Measurements from ENCODE around the gene DCX. TPM values are rescaled to one million over a fixed set of nuclear protein-coding genes. Genes with fewer than 3 reads are reported as not detected.
A peak's percentile ranks its signal among the peaks of the same experiment; 100 is the strongest.

DCX gene
- total RNA-seq, 1 experiment from 2014 or later: not detected

GRCh38 chrX:111244235-111244750 lies 167.7 kb downstream of the DCX start:
- TF ChIP-seq CTCF (conservative IDR thresholded peaks at IDR 0.05; ENCODE audit: low read depth, low read length) (peak; percentile 60; the same call in 1 of the 2 replicates), EZH2 (IDR thresholded peaks at IDR 0.05; ENCODE audit: low read length, unreplicated experiment) (no peak), EZH2phosphoT487 (IDR thresholded peaks at IDR 0.05; ENCODE audit: borderline replicate concordance, low read length) (no peak)
- Histone ChIP-seq H3K27ac (ENCODE audit: low read length) (no peak overlapping the region), H3K9me3 (ENCODE audit: low read length) (no peaks in the 10 kb centered on the region), H3K36me3 (ENCODE audit: low read depth, low read length) (no peaks in the 10 kb centered on the region), H3K4me3 (ENCODE audit: low read length) (no peak overlapping the region), H3F3A (ENCODE audit: low read length, unreplicated experiment) (no peaks in the 10 kb centered on the region), H3K79me2 (ENCODE audit: low read length) (no peaks in the 10 kb centered on the region), H4K20me1 (ENCODE audit: low read length) (no peaks in the 10 kb centered on the region), H3K27me3 (ENCODE audit: low read length) (peaks cover 24% of the 10 kb centered on the region), H3K4me2 (ENCODE audit: low read length) (no peak overlapping the region), H3K4me1 (ENCODE audit: insufficient read depth, low read length) (no peaks in the 10 kb centered on the region), H3K9me2 (replicated peaks; ENCODE audit: low read length) (no peaks in the 10 kb centered on the region), H2AFZ (ENCODE audit: low read length) (no peak overlapping the region), H3K9ac (ENCODE audit: low read length) (no peak overlapping the region)
- POLR2A ChIA-PET (ENCODE audit: unreplicated experiment): no interaction called here
- DNase-seq (peak; percentile 10), ATAC-seq (no peak)
- intact Hi-C loops (cut with micrococcal nuclease): loop anchor here (1.0 to 5.0 kb wide), 5 partner anchors 80 to 792 kb away; no protein-coding TSS in a partner anchor
- CTCF ChIA-PET: interaction anchor here (1.1 to 1.5 kb wide), 2 partner anchors 391 to 408 kb away, joined by 3 to 8 read pairs; no protein-coding TSS in a partner anchor
- no TSS peak for BruUV-seq (replicated peaks)

Other genes starting within 250 kb of the DCX start
- gene CAPN6, start 141.7 kb downstream of the DCX start, total RNA-seq (2014; rRNA removed): not detected in 2 replicates
- not detected in 2 replicates for gene SERTM2, start 99.5 kb upstream of the DCX start, total RNA-seq (2014; rRNA removed)

Measured in PC-3 (cell line).